AG04449 (cell line): ENCODE measurements around the gene KIFC3.

Experiments
- CTCF ChIA-PET: fragments of 350-600 bp; formaldehyde crosslinking; extraction: SDS; loops from one replicate; lab custom pipeline; 2021; ENCODE audit warnings: antibody characterized with exemption; lab: Yijun Ruan, JAX
- POLR2A ChIA-PET: fragments of 400-600, 350-600 bp; formaldehyde crosslinking; extraction: SDS; loops from one replicate; lab custom pipeline; 2020; ENCODE audit warnings: antibody characterized with exemption, inconsistent platforms; lab: Yijun Ruan, JAX
- DNase-seq: peaks from one replicate; pipeline ENCODE4 v3.0.0-alpha.2; 2010; ENCODE audit warnings: low read depth, low spot score
- H3K4me3 ChIP-seq: 2 replicates; pipeline ENCODE4 v1.5.1; 2011; ENCODE audit warnings: low read depth, mild to moderate bottlenecking, control low read depth, low read length
- TF ChIP-seq, protein P1 (sequence below): IDR thresholded peaks from one replicate; pipeline ENCODE4 v1.5.1; 2011; ENCODE audit warnings: mild to moderate bottlenecking, moderate library complexity, low read length, control low read depth, inconsistent platforms; ENCODE audit not compliant: insufficient read depth; ENCODE audit errors: missing control alignments

KIFC3 gene

GRCh38 chr16:57765160-57765728, 37.0 kb downstream of the KIFC3 start:
- ChIA-PET CTCF (interaction anchor here (1.4 to 4.2 kb wide), 3 partner anchors 8 to 29 kb away, joined by 4 to 23 read pairs (median 7); no protein-coding TSS in a partner anchor), POLR2A (no interaction called here)
- DNase-seq: no peak
- no peak overlapping the region for H3K4me3 ChIP-seq
- TF ChIP-seq, protein P1, sequence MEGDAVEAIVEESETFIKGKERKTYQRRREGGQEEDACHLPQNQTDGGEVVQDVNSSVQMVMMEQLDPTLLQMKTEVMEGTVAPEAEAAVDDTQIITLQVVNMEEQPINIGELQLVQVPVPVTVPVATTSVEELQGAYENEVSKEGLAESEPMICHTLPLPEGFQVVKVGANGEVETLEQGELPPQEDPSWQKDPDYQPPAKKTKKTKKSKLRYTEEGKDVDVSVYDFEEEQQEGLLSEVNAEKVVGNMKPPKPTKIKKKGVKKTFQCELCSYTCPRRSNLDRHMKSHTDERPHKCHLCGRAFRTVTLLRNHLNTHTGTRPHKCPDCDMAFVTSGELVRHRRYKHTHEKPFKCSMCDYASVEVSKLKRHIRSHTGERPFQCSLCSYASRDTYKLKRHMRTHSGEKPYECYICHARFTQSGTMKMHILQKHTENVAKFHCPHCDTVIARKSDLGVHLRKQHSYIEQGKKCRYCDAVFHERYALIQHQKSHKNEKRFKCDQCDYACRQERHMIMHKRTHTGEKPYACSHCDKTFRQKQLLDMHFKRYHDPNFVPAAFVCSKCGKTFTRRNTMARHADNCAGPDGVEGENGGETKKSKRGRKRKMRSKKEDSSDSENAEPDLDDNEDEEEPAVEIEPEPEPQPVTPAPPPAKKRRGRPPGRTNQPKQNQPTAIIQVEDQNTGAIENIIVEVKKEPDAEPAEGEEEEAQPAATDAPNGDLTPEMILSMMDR: no peak

DNA sequence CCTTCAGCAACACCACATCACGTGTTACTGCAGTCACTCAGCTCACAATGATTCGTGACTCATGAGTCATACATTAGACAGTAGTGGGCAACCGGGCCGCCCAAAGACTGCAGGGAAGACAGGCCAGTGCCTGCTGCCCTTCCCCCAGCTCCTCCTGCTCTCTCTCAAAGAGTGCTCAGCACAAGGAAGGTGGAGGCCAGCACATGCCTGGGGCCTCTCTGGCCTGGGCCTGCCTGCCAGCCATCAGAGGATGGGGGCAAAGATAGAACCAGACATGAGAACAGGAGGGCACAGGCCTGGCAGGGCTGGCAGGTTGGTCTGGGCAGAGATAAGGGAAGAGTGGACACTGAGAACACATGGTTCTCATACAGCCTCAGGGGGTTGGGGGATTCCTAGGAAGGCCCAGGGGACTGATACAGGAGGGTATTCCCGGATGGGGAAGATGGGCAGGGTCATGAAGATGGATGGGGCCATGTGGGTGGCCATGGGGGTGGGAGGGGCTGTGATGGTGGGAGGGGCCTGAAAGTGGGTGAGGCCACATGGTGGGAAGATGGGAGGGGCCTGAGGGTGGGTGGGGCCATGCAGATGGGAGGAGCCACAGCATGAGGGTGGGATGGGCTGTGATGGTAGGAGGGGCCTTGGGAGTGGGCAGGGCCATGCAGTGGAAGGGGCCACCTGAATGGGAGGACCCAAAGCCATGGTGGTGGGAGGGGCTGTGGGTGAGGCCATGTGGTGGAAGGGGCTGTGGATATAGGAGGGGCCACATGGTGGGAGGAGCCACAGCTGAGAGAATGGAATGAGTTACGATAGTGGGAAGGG, 37.7 kb downstream of the KIFC3 start:
- no peak overlapping the region for H3K4me3 ChIP-seq
- DNase-seq: peak; percentile 33
- CTCF ChIA-PET: interaction anchor here (0.9 to 4.2 kb wide), 4 partner anchors 8 to 99 kb away, joined by 3 to 23 read pairs (median 7); no protein-coding TSS in a partner anchor
- POLR2A ChIA-PET: no interaction called here
- TF ChIP-seq, protein P1: no peak

DNA sequence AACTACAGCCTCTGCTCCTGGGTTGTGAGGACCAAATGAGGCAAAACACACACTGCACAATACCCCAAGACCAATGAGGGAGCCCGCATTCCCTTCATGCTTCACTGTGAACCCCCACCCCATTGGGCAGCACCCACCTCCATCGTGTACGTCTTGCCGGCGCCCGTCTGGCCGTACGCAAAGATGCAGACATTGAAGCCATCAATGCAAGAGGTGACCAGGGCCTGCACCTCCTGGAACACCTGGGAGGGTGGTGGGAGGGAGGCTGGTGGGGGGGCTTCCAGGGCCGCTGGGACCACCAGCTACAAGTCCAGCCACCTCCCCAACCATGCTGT, 38.3 kb downstream of the KIFC3 start:
- TF ChIP-seq, protein P1: no peak
- H3K4me3 ChIP-seq: no peak overlapping the region
- ChIA-PET POLR2A (no interaction called here), CTCF (interaction anchor here (0.9 to 1.7 kb wide), 3 partner anchors 12 to 99 kb away, joined by 3 to 10 read pairs (median 4); no protein-coding TSS in a partner anchor)
- DNase-seq: no peak

DNA sequence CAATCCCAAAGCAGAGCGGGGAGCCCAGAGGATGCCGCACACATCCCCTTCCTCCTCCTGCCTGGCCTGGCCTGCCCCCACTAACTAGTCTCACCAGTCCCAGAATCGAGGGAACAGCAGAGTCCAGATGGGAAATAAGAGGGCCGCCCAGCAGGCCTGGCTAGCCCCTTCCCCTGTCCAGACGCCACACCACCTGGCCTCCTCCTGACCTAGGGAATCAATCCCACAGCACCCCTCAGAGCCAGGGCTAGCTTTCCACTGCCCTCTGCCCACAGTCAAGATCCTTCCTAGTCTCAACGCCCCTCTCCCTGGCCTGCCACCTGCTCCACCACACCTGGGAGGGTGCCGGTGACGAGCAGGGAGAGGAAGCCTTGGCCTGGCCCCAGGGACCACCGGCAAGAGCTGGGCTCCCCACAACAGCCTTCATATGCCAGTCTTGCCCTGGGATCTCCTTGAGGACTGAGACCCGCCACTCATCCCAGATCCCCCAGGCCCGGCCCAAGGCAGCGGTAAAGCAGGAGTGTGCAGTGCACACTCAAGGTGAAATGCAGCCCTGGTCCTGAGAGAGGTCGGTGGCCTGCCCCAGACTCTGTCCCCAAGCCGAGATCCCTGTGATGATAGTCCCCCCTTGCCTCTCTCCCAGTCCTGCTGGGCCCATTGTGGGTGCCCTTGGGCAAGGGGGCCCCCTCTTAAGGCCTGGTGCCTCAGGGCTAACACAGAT, 38.8 kb downstream of the KIFC3 start:
- TF ChIP-seq, protein P1: no peak
- DNase-seq: no peak
- ChIA-PET POLR2A (no interaction called here), CTCF (interaction anchor here (0.9 to 1.7 kb wide), 3 partner anchors 12 to 100 kb away, joined by 3 to 10 read pairs (median 4); no protein-coding TSS in a partner anchor)
- H3K4me3 ChIP-seq: no peak overlapping the region

DNA sequence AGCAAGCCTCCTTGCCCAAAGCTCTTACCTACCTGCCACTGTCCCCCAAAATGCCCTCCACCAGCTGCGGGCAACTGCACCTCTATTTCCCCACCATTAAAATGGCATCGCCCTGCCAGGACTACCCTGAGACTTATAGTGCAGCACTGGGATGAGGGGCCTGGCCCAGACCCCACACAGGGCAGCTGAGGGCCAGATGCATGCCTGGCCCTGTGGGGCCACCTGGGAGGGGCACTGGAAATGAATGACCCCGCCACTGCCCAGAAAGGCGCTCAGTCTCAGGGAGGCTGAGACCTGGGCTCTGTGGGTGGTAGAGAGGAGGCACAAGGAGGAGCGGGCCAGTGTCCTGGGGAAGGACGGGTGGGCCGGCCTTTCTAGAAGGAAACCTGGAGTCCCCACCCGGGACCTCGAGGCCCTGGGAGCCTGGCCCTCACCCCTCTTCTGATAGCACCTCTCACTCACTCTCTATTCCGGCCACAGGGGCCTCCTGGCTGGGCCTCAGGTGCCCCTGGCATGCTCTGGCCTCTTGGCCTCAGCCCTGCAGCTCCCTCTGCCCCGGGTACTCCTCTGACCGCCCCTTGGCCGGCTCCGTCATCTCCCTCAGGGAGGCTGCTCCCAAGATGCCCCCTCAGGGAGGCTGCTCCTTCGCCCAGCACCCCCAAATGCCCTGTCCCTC, 39.8 kb downstream of the KIFC3 start:
- no peak overlapping the region for H3K4me3 ChIP-seq
- POLR2A ChIA-PET: no interaction called here
- TF ChIP-seq, protein P1: no peak
- no peak for DNase-seq
- CTCF ChIA-PET: interaction anchor here (1.1 to 1.8 kb wide), 3 partner anchors 11 to 101 kb away, joined by 3 to 7 read pairs (median 4); no protein-coding TSS in a partner anchor
